ENCODE data around the gene RBM8A.
A peak's percentile ranks its signal among the peaks of the same experiment; 100 is the strongest.

The RBM8A gene

DNA sequence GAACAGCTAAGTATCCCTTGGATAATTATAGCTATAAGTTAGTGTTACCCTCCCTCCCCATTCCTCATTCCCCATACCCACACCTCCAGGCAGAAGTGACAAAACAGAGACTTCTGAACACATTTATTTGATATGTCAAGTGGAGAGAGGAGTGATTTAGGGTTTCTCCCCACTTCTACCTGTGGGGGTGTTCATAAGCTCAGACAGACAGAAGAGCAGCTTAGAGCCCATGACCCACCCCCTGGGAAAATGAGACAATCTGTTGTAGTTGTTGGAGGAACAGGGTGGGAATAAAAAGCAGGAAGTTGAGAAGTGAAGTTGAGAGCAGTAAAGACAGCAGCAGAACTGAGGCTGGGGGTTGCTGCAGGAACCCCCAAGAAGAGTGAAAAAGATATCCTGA, 32.0 kb upstream of the RBM8A start:
- ChIA-PET CTCF (interaction anchor here (0.5 to 3.6 kb wide), 6 partner anchors 14 to 68 kb away, joined by 3 to 15 read pairs (median 5); partner anchors contain the start of gene RBM8A), POLR2A (interaction anchor here (2.2 to 2.6 kb wide), 3 partner anchors 15 to 40 kb away, joined by 6 to 51 read pairs (median 9); partner anchors contain the start of genes PEX11B and RBM8A)
- TF ChIP-seq FEZF1 (tag by site-specific recombination; IDR thresholded peaks at IDR 0.05), result no peak
- no peak for TF ChIP-seq ZNF169 (tag by site-specific recombination; IDR thresholded peaks at IDR 0.05)
- 0 out of 2 replicates have a peak, but pooled peaks have one; percentile 2 for TF ChIP-seq ZNF366 (tag by site-specific recombination; conservative IDR thresholded peaks at IDR 0.05)
- no peak for TF ChIP-seq ZNF292 (tag by site-specific recombination; IDR thresholded peaks at IDR 0.05; ENCODE audit: borderline replicate concordance, low read depth)
- TF ChIP-seq, protein P1, sequence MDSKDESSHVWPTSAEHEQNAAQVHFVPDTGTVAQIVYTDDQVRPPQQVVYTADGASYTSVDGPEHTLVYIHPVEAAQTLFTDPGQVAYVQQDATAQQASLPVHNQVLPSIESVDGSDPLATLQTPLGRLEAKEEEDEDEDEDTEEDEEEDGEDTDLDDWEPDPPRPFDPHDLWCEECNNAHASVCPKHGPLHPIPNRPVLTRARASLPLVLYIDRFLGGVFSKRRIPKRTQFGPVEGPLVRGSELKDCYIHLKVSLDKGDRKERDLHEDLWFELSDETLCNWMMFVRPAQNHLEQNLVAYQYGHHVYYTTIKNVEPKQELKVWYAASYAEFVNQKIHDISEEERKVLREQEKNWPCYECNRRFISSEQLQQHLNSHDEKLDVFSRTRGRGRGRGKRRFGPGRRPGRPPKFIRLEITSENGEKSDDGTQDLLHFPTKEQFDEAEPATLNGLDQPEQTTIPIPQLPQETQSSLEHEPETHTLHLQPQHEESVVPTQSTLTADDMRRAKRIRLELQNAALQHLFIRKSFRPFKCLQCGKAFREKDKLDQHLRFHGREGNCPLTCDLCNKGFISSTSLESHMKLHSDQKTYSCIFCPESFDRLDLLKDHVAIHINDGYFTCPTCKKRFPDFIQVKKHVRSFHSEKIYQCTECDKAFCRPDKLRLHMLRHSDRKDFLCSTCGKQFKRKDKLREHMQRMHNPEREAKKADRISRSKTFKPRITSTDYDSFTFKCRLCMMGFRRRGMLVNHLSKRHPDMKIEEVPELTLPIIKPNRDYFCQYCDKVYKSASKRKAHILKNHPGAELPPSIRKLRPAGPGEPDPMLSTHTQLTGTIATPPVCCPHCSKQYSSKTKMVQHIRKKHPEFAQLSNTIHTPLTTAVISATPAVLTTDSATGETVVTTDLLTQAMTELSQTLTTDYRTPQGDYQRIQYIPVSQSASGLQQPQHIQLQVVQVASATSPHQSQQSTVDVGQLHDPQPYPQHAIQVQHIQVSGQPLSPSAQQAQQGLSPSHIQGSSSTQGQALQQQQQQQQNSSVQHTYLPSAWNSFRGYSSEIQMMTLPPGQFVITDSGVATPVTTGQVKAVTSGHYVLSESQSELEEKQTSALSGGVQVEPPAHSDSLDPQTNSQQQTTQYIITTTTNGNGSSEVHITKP (tag by site-specific recombination; IDR thresholded peaks at IDR 0.05), result peak; percentile 90
- TF ChIP-seq ZNF341 (tag by site-specific recombination; IDR thresholded peaks at IDR 0.05; ENCODE audit: low read depth), result peak; percentile 89
- Histone ChIP-seq H3K4me1 (ENCODE audit: control insufficient read depth, insufficient read depth, low read length) (peaks cover 12% of the 10 kb centered on the region), H3K4me3 (ENCODE audit: low read depth, low read length) (no peak overlapping the region), H3K27ac (ENCODE audit: extremely low read depth, low read depth, low read length) (no peak overlapping the region), H3K36me3 (ENCODE audit: control insufficient read depth in 2 of 2, insufficient read depth in 1 of 2, low read length in 2 of 2) (no peaks in the 10 kb centered on the region), H3K9me3 (ENCODE audit: control insufficient read depth, insufficient read depth, low read depth, low read length) (no peaks in the 10 kb centered on the region)

DNA sequence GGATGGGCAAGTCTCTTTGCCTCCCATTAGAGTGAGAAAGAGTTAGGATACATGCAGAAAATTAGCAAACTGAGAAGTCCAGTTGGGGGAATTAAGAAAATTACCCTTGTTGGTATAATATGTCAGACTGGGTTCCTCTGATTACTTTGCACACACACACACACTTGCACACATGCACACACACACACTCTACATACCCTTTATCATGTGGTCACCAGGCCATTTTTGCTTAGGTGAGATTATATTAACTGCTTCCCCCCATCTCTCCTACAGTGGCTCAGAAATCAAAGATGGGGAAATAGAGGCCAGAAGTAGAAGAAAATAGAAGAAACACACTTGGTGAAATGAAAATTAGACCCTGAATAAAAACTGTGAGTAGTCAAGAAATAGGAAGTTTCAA, 31.4 kb upstream of the RBM8A start:
- TF ChIP-seq GLIS2 (tag by site-specific recombination; IDR thresholded peaks at IDR 0.05) (no peak), ZNF670 (tag by site-specific recombination; IDR thresholded peaks at IDR 0.05; ENCODE audit: low read depth) (no peak), MYNN (tag by site-specific recombination; IDR thresholded peaks at IDR 0.05; ENCODE audit: borderline replicate concordance) (no peak), ZBTB7A (tag by site-specific recombination; IDR thresholded peaks at IDR 0.05; ENCODE audit: low read depth) (no peak), ZNF621 (tag by site-specific recombination; IDR thresholded peaks at IDR 0.05) (no peak), RBAK (tag by site-specific recombination; IDR thresholded peaks at IDR 0.05) (no peak), ZNF311 (tag by site-specific recombination; IDR thresholded peaks at IDR 0.05; ENCODE audit: borderline replicate concordance) (no peak), ZNF514 (tag by site-specific recombination; IDR thresholded peaks at IDR 0.05) (no peak), ZNF664 (tag by site-specific recombination; IDR thresholded peaks at IDR 0.05) (peak; percentile 91), REPIN1 (tag by site-specific recombination; IDR thresholded peaks at IDR 0.05; ENCODE audit: low read depth) (no peak), ZFP3 (tag by site-specific recombination; IDR thresholded peaks at IDR 0.05; ENCODE audit: low read depth) (no peak), ZNF776 (tag by site-specific recombination; IDR thresholded peaks at IDR 0.05; ENCODE audit: borderline replicate concordance) (no peak), ZNF610 (tag by site-specific recombination; IDR thresholded peaks at IDR 0.05; ENCODE audit: borderline replicate concordance) (no peak), ZNF24 (tag by site-specific recombination; IDR thresholded peaks at IDR 0.05) (no peak), ZNF223 (tag by site-specific recombination; IDR thresholded peaks at IDR 0.05) (no peak), ZNF354C (tag by site-specific recombination; IDR thresholded peaks at IDR 0.05; ENCODE audit: borderline replicate concordance, low read depth) (no peak)
- TF ChIP-seq, protein P2, sequence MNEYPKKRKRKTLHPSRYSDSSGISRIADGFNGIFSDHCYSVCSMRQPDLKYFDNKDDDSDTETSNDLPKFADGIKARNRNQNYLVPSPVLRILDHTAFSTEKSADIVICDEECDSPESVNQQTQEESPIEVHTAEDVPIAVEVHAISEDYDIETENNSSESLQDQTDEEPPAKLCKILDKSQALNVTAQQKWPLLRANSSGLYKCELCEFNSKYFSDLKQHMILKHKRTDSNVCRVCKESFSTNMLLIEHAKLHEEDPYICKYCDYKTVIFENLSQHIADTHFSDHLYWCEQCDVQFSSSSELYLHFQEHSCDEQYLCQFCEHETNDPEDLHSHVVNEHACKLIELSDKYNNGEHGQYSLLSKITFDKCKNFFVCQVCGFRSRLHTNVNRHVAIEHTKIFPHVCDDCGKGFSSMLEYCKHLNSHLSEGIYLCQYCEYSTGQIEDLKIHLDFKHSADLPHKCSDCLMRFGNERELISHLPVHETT (tag by site-specific recombination; IDR thresholded peaks at IDR 0.05), result no peak
- TF ChIP-seq, protein P3, sequence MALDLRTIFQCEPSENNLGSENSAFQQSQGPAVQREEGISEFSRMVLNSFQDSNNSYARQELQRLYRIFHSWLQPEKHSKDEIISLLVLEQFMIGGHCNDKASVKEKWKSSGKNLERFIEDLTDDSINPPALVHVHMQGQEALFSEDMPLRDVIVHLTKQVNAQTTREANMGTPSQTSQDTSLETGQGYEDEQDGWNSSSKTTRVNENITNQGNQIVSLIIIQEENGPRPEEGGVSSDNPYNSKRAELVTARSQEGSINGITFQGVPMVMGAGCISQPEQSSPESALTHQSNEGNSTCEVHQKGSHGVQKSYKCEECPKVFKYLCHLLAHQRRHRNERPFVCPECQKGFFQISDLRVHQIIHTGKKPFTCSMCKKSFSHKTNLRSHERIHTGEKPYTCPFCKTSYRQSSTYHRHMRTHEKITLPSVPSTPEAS (tag by site-specific recombination; IDR thresholded peaks at IDR 0.05), result peak; percentile 70; the same call in 1 of the 2 replicates
- CTCF ChIA-PET, result interaction anchor here (0.5 to 3.6 kb wide), 10 partner anchors 18 to 109 kb away, joined by 3 to 15 read pairs (median 4); partner anchors contain the start of gene RBM8A
- H3K4me1 ChIP-seq (ENCODE audit: control insufficient read depth, insufficient read depth, low read length), result peaks cover 10% of the 10 kb centered on the region
- H3K27ac ChIP-seq (ENCODE audit: extremely low read depth, low read depth, low read length), result no peak overlapping the region
- POLR2A ChIA-PET, result interaction anchor here (1.0 to 2.6 kb wide), 10 partner anchors 8 to 109 kb away, joined by 3 to 51 read pairs (median 4); partner anchors contain the start of genes PEX11B and RBM8A
- H3K36me3 ChIP-seq (ENCODE audit: control insufficient read depth in 2 of 2, insufficient read depth in 1 of 2, low read length in 2 of 2), result no peaks in the 10 kb centered on the region
- H3K4me3 ChIP-seq (ENCODE audit: low read depth, low read length), result no peak overlapping the region
- H3K9me3 ChIP-seq (ENCODE audit: control insufficient read depth, insufficient read depth, low read depth, low read length), result no peaks in the 10 kb centered on the region
